Measurements from ENCODE around the gene WDCP.
"Not testable (repeated sequence)": the region's sequence is repeated elsewhere in the genome, so short reads cannot be mapped to it uniquely, and the experiment has no call there.

Gene WDCP

DNA sequence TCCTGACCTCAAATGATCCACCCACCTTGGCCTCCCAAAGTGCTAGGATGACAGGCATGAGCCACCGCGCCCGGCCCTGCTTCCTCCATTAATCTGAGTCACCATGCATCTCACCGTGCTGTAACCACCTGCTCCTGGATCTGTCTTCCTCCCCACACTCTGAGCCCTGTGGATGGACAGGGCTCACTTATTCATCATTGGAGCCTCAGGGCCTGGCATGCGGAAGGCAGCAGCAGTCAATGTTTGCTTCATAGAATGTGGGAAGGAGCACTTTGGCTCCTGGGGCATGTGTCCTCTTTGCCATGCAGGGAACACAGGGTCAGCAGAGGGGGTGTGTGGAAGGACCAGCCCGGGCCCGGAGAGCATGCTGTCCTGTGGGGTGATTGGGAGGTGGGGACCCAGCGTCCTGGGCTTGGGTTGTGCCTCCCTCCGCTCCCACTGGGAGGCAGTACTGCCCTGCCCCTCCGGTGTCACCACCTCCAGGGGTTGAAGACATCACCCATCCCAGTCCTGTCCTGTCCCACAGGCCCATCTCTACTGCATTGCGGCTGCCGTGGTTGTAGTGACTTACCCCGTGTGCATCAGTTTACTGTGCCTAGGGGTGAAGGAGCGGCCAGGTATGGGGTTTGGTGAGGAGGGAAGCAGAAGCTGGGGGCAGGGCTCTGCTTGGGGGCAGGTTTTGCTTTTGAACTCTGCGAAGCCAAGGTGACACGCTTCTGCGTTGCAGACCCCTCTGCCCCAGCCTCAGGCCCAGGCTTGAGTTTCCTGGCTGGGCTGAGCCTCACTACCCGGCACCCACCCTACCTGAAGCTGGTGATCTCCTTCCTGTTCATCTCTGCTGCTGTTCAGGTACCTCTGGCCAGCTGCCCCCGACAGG is 25.8 kb downstream of the WDCP start:
- no peak for TF ChIP-seq ZNF274 (IDR thresholded peaks at IDR 0.05; ENCODE audit: low read depth, low read length)

DNA sequence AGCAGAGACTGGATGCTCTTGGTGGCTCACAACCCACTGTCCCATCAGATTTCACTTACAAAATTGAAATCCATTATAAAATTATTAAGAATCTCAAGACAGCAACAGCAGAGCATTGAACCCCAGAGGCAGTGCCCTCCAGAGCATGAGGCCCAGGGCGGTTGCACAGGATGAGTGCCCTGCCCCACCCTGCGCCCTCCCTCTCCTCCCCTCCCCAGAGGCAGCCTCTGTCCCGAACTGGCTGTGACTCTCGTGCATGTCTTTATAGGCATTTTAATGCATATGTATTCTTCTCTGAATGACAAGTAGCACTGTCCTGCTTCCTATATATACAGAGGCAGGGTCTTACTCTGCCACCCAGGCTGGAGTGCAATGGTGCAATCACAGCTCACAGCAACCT is 26.9 kb downstream of the WDCP start:
- TF ChIP-seq ZNF274 (IDR thresholded peaks at IDR 0.05; ENCODE audit: low read depth, low read length): no peak
- H3K4me3 ChIP-seq (ENCODE audit: low read length): no peak overlapping the region

More for the DNA sequence above, 25.8 kb downstream of the WDCP start:
- H3K4me3 ChIP-seq (ENCODE audit: low read length): no peak overlapping the region

GRCh38 chr2:24019729-24020128 is 27.5 kb downstream of the WDCP start:
- H3K4me3 ChIP-seq (ENCODE audit: low read length): no peak overlapping the region
- TF ChIP-seq ZNF274 (IDR thresholded peaks at IDR 0.05; ENCODE audit: low read depth, low read length): no peak

GRCh38 chr2:24018241-24018640 is 28.9 kb downstream of the WDCP start:
- H3K4me3 ChIP-seq (ENCODE audit: low read length): no peak overlapping the region
- no peak for TF ChIP-seq ZNF274 (IDR thresholded peaks at IDR 0.05; ENCODE audit: low read depth, low read length)

DNA sequence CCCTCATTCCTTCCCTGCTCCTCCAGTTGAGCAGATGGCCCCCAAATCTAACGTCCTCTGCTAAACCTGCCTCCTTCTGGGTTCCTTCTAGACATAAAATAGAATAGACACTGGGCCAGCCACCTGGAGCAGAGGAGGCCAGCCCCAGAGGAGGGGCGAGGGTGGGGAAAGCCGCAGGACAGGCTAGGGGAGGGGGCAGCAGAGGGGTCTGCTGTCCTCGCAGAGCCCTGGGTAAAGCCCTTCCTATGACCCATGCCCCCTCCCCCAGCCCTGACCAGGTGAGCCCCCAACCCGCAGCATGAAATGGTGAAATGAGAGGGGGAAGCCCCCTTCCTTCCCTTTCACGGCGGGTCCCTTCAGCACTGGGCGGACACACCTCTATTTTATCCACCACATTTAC is 29.5 kb downstream of the WDCP start:
- no peak overlapping the region for H3K4me3 ChIP-seq (ENCODE audit: low read length)
- TF ChIP-seq ZNF274 (IDR thresholded peaks at IDR 0.05; ENCODE audit: low read depth, low read length): no peak

- no peak for TF ChIP-seq ZNF274 (IDR thresholded peaks at IDR 0.05; ENCODE audit: low read depth, low read length)
- no peak overlapping the region for H3K4me3 ChIP-seq (ENCODE audit: low read length)
Measured at GRCh38 chr2:24016853-24017703, 30.1 kb downstream of the WDCP start.

DNA sequence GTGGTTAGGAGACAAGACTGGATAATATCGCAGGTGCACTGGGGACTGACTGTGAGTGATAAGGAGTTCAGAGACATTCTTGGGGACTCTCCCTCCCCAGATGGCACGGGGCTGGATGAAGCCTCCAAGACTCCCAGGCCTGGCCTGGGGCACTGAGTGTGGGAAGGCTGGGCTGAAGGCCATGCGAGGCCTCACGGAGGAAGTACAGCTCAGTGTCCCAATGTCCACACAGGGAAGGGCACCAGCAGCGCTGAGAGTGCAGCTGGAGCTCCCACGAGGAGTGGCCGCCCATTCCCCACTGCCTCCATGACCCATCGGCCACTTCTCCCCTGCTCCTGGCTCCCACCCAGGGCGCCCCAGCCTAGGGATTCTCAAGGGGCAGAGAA is 30.8 kb downstream of the WDCP start:
- H3K4me3 ChIP-seq (ENCODE audit: low read length): no peak overlapping the region
- no peak for TF ChIP-seq ZNF274 (IDR thresholded peaks at IDR 0.05; ENCODE audit: low read depth, low read length)

DNA sequence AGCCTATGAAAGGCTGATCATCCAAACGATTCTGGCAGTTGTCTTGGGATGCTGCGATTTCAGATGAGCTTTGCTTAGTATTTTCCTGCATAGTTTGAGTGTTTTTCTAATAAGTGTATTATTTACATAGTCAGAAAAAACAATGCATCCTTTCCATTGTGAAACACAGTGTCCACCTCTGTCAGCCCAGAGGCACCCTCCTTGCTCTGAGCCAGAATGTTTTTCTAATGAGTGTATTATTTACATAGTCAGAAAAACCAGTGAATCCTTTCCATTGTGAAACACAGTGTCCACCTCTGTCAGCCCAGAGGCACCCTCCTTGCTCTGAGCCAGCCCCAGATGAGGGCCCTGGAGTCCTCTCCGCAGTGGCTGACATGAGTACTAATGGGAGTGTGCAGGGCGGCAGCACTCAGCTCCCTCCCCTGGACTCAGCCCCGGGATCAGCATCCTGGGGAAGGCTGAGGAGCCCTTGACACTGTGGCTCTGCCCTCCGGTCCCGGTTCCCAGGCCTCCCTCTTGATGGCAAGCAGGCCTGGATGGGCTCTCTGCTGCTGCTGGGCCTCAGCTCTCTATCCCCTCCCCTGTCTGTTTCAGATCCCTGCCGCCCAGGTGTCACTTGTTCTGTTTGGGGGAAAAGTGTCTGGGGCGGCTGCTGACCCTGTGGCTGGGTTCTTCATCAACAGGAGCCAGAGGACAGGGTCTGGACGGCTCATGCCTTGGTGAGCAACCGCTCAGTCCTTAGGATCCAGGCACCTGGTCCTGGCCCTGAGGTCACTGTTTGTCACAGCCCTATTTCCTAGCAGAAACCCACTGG is 31.4 kb downstream of the WDCP start:
- H3K4me3 ChIP-seq (ENCODE audit: low read length): no peak overlapping the region
- no peak for TF ChIP-seq ZNF274 (IDR thresholded peaks at IDR 0.05; ENCODE audit: low read depth, low read length)

- not testable (repeated sequence) for H3K4me3 ChIP-seq (ENCODE audit: low read length)
Measured at GRCh38 chr2:24014902-24015301, 32.3 kb downstream of the WDCP start.

GRCh38 chr2:24012521-24013188 is 34.5 kb downstream of the WDCP start:
- TF ChIP-seq ZNF274 (IDR thresholded peaks at IDR 0.05; ENCODE audit: low read depth, low read length): no peak
- no peak overlapping the region for H3K4me3 ChIP-seq (ENCODE audit: low read length)

GRCh38 chr2:24011250-24012104 is 35.7 kb downstream of the WDCP start:
- no peak for TF ChIP-seq ZNF274 (IDR thresholded peaks at IDR 0.05; ENCODE audit: low read depth, low read length)
- no peak overlapping the region for H3K4me3 ChIP-seq (ENCODE audit: low read length)

DNA sequence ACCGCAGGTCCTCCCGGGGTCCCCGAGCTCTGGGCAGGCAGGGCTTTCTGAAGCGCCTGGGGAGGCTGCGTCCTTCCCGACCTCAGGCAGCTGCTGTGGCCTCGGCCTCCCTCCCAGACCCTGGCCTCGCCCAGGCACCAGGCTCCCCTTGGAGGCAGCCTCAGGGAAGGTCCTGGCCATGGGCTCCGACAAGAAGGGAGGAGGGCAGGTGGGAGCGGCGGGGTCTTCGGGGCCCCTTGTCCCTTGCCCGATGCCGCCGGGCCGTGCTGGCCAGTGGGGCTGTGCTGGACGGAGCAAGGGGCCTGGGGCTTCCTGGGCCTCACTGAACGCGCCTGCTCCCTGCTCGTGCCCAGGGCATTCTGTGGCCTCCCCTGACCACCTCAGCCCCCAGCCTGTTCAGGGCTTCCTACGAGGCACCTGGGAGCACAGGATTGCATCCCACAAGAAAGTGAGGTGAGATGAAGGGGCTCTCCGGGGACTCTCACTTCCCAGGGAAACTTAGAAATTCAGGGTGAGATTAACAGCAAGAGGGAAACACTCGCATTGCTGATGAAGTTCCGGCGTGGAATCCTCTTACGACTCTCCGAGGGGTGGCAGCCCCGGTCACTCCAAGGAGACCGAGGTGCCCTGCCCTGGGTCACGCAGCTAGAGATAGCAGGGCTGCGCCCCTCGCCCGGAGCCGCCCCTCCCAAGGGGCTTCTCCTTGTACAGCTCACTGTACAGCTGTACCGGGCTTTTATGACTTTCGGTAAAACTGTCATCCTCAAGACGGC is 36.5 kb downstream of the WDCP start:
- no peak for TF ChIP-seq ZNF274 (IDR thresholded peaks at IDR 0.05; ENCODE audit: low read depth, low read length)
- no peak overlapping the region; the same call in 1 of the 2 replicates for H3K4me3 ChIP-seq (ENCODE audit: low read length)
